ENCODE measurements around the gene SLC17A8. TPM values are rescaled to one million over a fixed set of nuclear protein-coding genes. Genes with fewer than 3 reads are reported as not detected.

SLC17A8 gene
- polyA plus RNA-seq, 3 donors = not detected

GRCh38 chr12:100455896-100456295 is 99.0 kb downstream of the SLC17A8 start:
- Histone ChIP-seq H3K9me3 (replicated peaks in 1 of 2; ENCODE audit: control insufficient read depth in 1 of 2, insufficient read depth in 1 of 2, low read length in 2 of 2) (no peaks in the 10 kb centered on the region), H3K27me3 (ENCODE audit: control insufficient read depth in 2 of 2, insufficient read depth in 2 of 2, low read length in 2 of 2) (no peaks in the 10 kb centered on the region), H2AFZ (ENCODE audit: insufficient read depth, low read depth, low read length, poor library complexity, severe bottlenecking) (no peak overlapping the region), H3K4me1 (ENCODE audit: control insufficient read depth in 1 of 2, insufficient read depth in 2 of 2, low read length in 2 of 2) (no peaks in the 10 kb centered on the region), H3K4me2 (replicated peaks; ENCODE audit: extremely low read depth, low read length, poor library complexity, severe bottlenecking) (no peak overlapping the region), H3K79me2 (ENCODE audit: insufficient read depth, low read length) (no peaks in the 10 kb centered on the region), H3K36me3 (replicated peaks in 1 of 2; ENCODE audit: control insufficient read depth in 1 of 2, insufficient read depth in 2 of 2, low read length in 2 of 2) (no peaks in the 10 kb centered on the region), H3K27ac (ENCODE audit: low read depth in 1 of 2, low read length in 2 of 2) (no peak overlapping the region), H3K9ac (ENCODE audit: insufficient read depth, low read length, poor library complexity, severe bottlenecking) (no peak overlapping the region), H3K4me3 (replicated peaks in 1 of 3; ENCODE audit: low read depth in 2 of 3, low read length in 3 of 3) (no peak overlapping the region), H4K20me1 (ENCODE audit: insufficient read depth, low read length) (no peaks in the 10 kb centered on the region)
- intact Hi-C loops (cut with micrococcal nuclease) = no loop called here
- Mint-ChIP-seq H3K4me1 (no peaks in the 10 kb centered on the region), H3K9me3 (no peaks in the 10 kb centered on the region), H3K36me3 (no peaks in the 10 kb centered on the region), H3K4me3 (no peak overlapping the region), H3K27ac (no peak overlapping the region), H3K27me3 (ENCODE audit: low read depth in 3 of 3) (peaks cover 0 to 8% (median 8%) of the 10 kb centered on the region in 3 donors)
- WGBS (ENCODE audit: insufficient coverage) = no CpG with 5 or more reads among the region's 3 CpGs
- TF ChIP-seq CTCF (IDR thresholded peaks at IDR 0.05) = no peak
- no peak for DNase-seq

GRCh38 chr12:100458191-100458590 is 101.3 kb downstream of the SLC17A8 start:
- H3K36me3 Mint-ChIP-seq = no peaks in the 10 kb centered on the region
- H3K4me1 Mint-ChIP-seq = no peaks in the 10 kb centered on the region
- Histone ChIP-seq H3K4me3 (replicated peaks in 1 of 3; ENCODE audit: low read depth in 2 of 3, low read length in 3 of 3) (no peak overlapping the region), H3K4me2 (replicated peaks; ENCODE audit: extremely low read depth, low read length, poor library complexity, severe bottlenecking) (no peak overlapping the region), H3K9ac (ENCODE audit: insufficient read depth, low read length, poor library complexity, severe bottlenecking) (no peak overlapping the region), H3K4me1 (ENCODE audit: control insufficient read depth in 1 of 2, insufficient read depth in 2 of 2, low read length in 2 of 2) (no peaks in the 10 kb centered on the region), H2AFZ (ENCODE audit: insufficient read depth, low read depth, low read length, poor library complexity, severe bottlenecking) (no peak overlapping the region), H3K9me3 (replicated peaks in 1 of 2; ENCODE audit: control insufficient read depth in 1 of 2, insufficient read depth in 1 of 2, low read length in 2 of 2) (no peaks in the 10 kb centered on the region), H3K27me3 (ENCODE audit: control insufficient read depth in 2 of 2, insufficient read depth in 2 of 2, low read length in 2 of 2) (no peaks in the 10 kb centered on the region), H4K20me1 (ENCODE audit: insufficient read depth, low read length) (no peaks in the 10 kb centered on the region), H3K79me2 (ENCODE audit: insufficient read depth, low read length) (no peaks in the 10 kb centered on the region), H3K27ac (ENCODE audit: low read depth in 1 of 2, low read length in 2 of 2) (no peak overlapping the region), H3K36me3 (replicated peaks in 1 of 2; ENCODE audit: control insufficient read depth in 1 of 2, insufficient read depth in 2 of 2, low read length in 2 of 2) (no peaks in the 10 kb centered on the region)
- H3K27me3 Mint-ChIP-seq (ENCODE audit: low read depth in 3 of 3) = peaks cover 1 to 6% (median 5%) of the 10 kb centered on the region in 3 donors
- TF ChIP-seq CTCF (IDR thresholded peaks at IDR 0.05) = no peak
- intact Hi-C loops (cut with micrococcal nuclease) = no loop called here
- DNase-seq = no peak
- 60% methylated on average over 1 of the region's 4 CpGs for WGBS (ENCODE audit: insufficient coverage)
- H3K27ac Mint-ChIP-seq = no peak overlapping the region
- H3K4me3 Mint-ChIP-seq = no peak overlapping the region
- H3K9me3 Mint-ChIP-seq = peaks cover 0 to 2% (median 0%) of the 10 kb centered on the region in 7 donors

Data from CD14-positive monocyte (primary cell).